Lower lobe of right lung (tissue), 2 donors: ENCODE data around the gene PITX3. TPM values are rescaled to one million over a fixed set of nuclear protein-coding genes. Genes with fewer than 3 reads are reported as not detected.
"Not testable (repeated sequence)": the region's sequence is repeated elsewhere in the genome, so short reads cannot be mapped to it uniquely, and the experiment has no call there.

Experiments used
- ATAC-seq, 2 donors: fragments of 200-7000 bp; cut with Tn5 transposase; one replicate each; pipeline ENCODE4 v1.9.1; 2020 to 2022; ENCODE audit warnings: mild to moderate bottlenecking in 2 of 2, moderate library complexity in 2 of 2
- DNase-seq: peaks from one replicate; pipeline ENCODE4 v3.0.0-alpha.2; 2020
- H3K27ac ChIP-seq: fragments of 200-600 bp; one replicate; pipeline ENCODE4 v1.8.0; 2022
- H3K27me3 ChIP-seq: fragments of 200-600 bp; one replicate; pipeline ENCODE4 v1.8.0; 2022; ENCODE audit warnings: low read depth
- H3K36me3 ChIP-seq: fragments of 200-600 bp; one replicate; pipeline ENCODE4 v1.8.0; 2022; ENCODE audit warnings: mild to moderate bottlenecking
- H3K4me1 ChIP-seq: fragments of 200-600 bp; one replicate; pipeline ENCODE4 v1.8.0; 2022
- H3K4me3 ChIP-seq: fragments of 200-600 bp; one replicate; pipeline ENCODE4 v1.8.0; 2022; ENCODE audit warnings: mild to moderate bottlenecking
- H3K9me3 ChIP-seq: fragments of 200-600 bp; one replicate; pipeline ENCODE4 v1.8.0; 2022
- CTCF ChIP-seq: fragments of 200-600 bp; IDR thresholded peaks from one replicate; pipeline ENCODE4 v1.8.0; 2022; ENCODE audit warnings: antibody characterized with exemption, mild to moderate bottlenecking
- intact Hi-C: fragments of 100-400 bp; cut with DNase I; formaldehyde crosslinking; loops from one replicate; pipeline ENCODE4 v1.11.0; 2022
- total RNA-seq: library from RNA; stranded (reverse); fragmentation: NEBNext Ultra II Directional; extraction: Animal tissue kit (Norgen Biotek cat#: 25700); gene quantifications from one replicate; pipeline ENCODE4 v1.2.1, GENCODE V29; 2021
- donor health status: DM: no; HTN: yes; CAD: no; lungs with severe emphysema.

Gene PITX3
- total RNA-seq, 1 donor from 2014 or later, result not detected

- no peak overlapping the region for H3K4me3 ChIP-seq
- intact Hi-C loops, result no loop called here
- no peak for TF ChIP-seq CTCF
- H3K27ac ChIP-seq, result no peak overlapping the region
- no peaks in the 10 kb centered on the region for H3K27me3 ChIP-seq
- no peaks in the 10 kb centered on the region for H3K36me3 ChIP-seq
- DNase-seq (no peak), ATAC-seq (no peak)
- H3K9me3 ChIP-seq, result no peaks in the 10 kb centered on the region
- H3K4me1 ChIP-seq, result peaks cover 6% of the 10 kb centered on the region
These were observed 20.7 kb downstream of the PITX3 start for GRCh38 chr10:102220612-102221011.

GRCh38 chr10:102219370-102219769, 21.9 kb downstream of the PITX3 start:
- no peaks in the 10 kb centered on the region for H3K4me1 ChIP-seq
- intact Hi-C loops, result no loop called here
- H3K4me3 ChIP-seq, result no peak overlapping the region
- H3K27me3 ChIP-seq, result no peaks in the 10 kb centered on the region
- H3K9me3 ChIP-seq, result no peaks in the 10 kb centered on the region
- TF ChIP-seq CTCF, result no peak
- H3K27ac ChIP-seq, result no peak overlapping the region
- no peaks in the 10 kb centered on the region for H3K36me3 ChIP-seq
- no peak for DNase-seq
- no peak for ATAC-seq

DNA sequence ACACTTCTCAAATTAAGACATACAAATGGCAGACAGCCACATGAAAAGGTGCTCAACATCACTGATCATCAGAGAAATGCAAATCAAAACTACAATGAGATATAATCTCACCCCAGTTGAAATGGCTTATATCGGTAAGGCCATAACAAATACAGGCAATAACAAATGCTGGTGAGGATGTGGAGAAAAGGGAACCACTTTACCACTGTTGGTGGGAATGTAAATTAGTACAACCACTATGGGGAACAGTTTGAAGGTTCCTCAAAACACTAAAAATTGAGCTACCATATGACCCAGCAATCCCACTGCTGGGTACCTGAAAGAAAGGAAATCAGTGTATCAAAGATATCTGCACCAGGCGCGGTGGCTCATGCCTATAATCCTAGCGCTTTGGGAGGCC, 27.7 kb downstream of the PITX3 start:
- ATAC-seq, H3K27ac ChIP-seq, H3K4me1 ChIP-seq, H3K4me3 ChIP-seq, intact Hi-C loops, H3K27me3 ChIP-seq, H3K36me3 ChIP-seq, DNase-seq, H3K9me3 ChIP-seq: not testable (repeated sequence)

DNA sequence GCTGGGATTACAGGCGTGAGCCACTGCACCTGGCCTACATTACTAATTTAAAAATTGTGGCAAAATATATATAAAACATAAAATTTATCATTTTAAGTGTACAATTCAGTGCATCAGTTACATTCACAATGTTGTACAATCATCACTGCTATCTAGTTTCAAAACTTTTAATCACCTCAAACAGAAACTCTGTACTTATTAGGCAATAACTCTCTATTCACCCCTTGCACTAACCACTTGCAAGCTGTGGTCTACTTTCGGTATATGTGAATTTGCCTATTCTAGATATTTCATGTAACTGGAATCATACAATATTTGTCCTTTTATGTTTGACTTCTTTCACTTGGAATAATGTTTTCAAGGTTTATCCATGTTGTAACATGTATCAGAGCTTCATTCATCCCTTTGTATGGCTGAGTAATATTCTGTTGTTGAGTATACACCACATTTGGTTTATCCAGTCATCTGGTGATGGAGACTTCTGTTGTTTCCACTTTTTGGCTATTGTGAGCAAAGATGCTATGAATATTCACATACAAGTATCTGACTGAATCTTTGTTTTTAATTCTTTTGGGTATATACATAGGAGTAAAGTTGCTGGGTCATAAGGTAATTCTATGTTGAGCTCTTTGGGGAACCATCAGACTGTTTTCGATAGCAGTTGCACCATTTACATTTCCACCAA, 29.6 kb downstream of the PITX3 start:
- H3K27me3 ChIP-seq, result no peaks in the 10 kb centered on the region
- H3K4me3 ChIP-seq, result no peak overlapping the region
- H3K36me3 ChIP-seq, result no peaks in the 10 kb centered on the region
- H3K27ac ChIP-seq, result no peak overlapping the region
- intact Hi-C loops, result no loop called here
- TF ChIP-seq CTCF, result no peak
- H3K4me1 ChIP-seq, result no peaks in the 10 kb centered on the region
- ATAC-seq, result no peak
- DNase-seq, result no peak
- no peaks in the 10 kb centered on the region for H3K9me3 ChIP-seq

- ATAC-seq (no peak), DNase-seq (no peak)
- intact Hi-C loops, result no loop called here
- no peak for TF ChIP-seq CTCF
- H3K9me3 ChIP-seq, result peaks cover 8% of the 10 kb centered on the region
- H3K4me3 ChIP-seq, result no peak overlapping the region
- H3K27ac ChIP-seq, result no peak overlapping the region
- H3K27me3 ChIP-seq, result no peaks in the 10 kb centered on the region
- H3K36me3 ChIP-seq, result no peaks in the 10 kb centered on the region
- no peaks in the 10 kb centered on the region for H3K4me1 ChIP-seq
These were observed 32.8 kb downstream of the PITX3 start for GRCh38 chr10:102208311-102209035.

DNA sequence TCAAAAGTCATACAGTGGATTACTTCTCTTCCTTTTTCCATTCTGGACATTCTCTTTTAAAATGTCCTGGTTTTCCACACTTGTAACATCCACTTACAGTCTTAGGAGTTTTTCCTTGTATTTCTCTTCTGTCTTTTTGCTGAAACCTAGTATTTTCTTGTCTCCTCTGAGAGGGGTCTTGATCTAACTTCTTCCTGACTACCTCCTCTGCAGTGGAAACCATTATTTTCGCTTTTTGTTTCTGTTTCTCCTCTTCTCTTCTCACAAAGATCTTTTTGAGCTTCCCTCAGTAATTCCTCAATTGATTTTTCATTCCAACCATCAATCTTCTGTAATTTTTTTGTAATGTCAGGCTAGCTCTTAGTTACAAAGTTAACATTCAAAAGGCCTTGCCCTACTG, 38.9 kb downstream of the PITX3 start:
- no peak overlapping the region for H3K27ac ChIP-seq
- H3K27me3 ChIP-seq, result peaks cover 3% of the 10 kb centered on the region
- ATAC-seq (no peak), DNase-seq (no peak)
- H3K9me3 ChIP-seq, result peaks cover 8% of the 10 kb centered on the region
- no peaks in the 10 kb centered on the region for H3K4me1 ChIP-seq
- no peak for TF ChIP-seq CTCF
- intact Hi-C loops, result no loop called here
- no peak overlapping the region for H3K4me3 ChIP-seq
- H3K36me3 ChIP-seq, result no peaks in the 10 kb centered on the region
